GM18519 (cell line): Measurements from ENCODE around the gene MORN4.
"Not testable (repeated sequence)": the region's sequence is repeated elsewhere in the genome, so short reads cannot be mapped to it uniquely, and the experiment has no call there.

Source experiments
- ATAC-seq: cut with Tn5 transposase; IDR thresholded peaks from one replicate; pipeline ENCODE4 v1.9.1; 2021; ENCODE audit warnings: mild to moderate bottlenecking, moderate library complexity; ENCODE audit not compliant: unreplicated experiment, low FRiP score

MORN4 gene

DNA sequence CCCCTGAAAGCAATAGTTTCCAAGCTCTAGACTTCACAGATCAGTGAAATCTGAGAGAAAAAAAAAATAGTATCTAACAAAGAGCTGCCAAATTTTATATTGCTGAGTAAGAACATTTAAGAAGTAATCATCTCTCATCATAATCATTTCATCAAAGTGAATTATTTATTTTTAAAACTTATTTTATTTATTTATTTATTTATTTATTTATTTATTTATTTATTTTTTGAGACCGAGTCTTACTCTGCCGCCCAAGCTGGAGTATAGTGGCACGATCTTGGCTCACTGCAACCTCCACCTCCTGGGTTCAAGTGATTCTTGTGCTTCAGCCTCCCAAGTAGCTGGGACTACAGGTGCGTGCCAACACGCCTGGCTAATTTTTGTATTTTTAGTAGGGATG lies 56.8 kb downstream of the MORN4 start:
- not testable (repeated sequence) for ATAC-seq

DNA sequence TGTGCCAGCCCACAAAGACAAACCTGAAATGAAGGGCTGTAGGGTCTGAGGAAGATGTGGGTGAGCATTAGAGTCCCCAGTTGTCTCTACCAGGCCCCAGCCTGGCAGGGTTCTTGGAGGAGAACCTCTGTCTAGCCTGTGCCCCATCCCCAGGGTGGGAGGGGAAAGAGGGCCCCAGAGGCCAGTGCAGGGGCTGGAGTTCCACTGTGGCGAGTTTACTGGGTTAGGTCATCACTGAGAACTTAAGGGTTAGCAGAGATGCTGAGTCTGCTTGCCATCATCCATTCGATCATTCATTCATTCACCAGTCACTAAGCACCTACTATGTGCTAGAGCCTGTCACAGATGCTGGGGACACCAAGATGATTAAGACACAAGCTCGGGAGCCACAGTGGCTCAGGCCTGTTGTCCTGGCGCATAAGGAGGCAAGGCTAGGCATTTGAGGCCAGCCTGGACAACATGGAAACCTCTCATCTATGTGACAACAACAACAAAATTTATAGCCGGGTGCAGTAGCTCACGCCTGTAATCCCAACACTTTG lies 58.1 kb downstream of the MORN4 start:
- no peak for ATAC-seq

DNA sequence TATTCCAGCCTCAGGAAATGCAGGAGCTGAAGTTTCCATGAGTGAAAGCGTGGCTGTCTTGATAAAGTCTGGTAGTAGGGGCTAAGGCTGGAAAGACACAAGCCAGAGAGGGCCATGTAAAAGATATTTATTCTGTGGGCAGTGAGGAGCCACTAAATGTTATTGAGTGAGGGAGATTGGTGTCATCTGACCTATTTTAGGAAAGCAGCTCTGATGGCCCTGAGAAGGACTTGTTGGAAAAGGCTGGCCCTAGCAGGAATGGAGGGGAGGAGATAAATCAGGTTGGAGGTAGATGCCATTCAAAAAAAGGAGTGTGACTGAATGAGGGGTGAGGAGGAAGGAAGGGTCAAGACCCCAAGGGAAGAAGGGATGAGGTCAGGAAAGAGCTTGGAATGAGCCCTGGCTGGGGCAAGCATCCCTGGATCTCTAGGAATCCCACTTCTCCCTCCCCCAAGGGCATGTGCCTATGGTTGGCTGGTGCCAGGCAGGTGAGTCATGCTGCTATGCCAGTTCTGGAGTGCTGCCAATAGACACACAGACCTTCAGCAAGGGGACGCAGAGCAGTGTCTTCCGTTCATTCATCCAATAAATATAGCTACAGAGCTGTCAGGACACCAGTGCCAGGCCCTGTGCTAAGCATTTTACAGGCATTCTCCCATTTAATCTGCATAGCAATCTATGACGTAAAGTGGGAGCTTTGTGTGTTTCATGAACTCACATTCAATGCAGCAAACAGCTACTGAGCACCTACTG lies 58.8 kb downstream of the MORN4 start:
- ATAC-seq = no peak

DNA sequence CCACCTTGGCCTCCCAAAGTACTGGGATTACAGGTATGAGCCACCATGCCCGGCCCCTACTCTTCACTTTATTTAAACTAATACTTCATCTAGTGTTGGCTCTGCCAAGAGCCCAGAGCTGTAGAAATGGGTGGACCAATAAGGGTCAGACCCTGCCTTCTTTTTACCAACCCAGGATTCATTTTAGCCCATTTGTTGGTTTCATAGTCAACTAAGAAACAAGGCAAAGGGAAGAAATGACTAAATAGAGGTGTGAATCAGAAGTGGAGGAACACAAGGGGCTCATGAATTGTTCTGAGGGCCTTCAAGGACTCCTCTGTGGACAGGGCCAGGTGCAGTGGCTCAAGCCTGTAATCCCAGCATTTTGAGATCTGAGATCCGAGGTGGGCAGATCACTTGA lies 59.6 kb downstream of the MORN4 start:
- no peak for ATAC-seq

DNA sequence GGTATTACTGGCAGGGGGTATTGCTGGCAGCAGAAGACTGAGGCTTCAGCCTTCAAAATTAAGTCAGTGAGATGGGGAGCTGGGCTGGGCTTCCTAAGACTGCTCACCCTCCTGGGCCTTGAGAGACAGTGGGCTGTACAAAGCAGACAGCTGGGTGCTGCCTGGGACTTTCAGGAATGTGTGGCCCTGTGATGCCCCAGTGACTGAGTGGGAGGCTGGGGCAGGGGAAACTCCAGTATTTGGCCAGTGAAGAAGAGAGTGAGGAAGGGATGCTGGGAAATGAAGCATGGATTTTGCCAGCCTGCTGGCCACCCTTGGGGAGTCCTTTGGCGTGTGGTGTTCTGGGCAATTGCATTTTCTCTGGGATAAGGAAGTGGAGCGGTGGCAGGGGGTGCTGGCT lies 60.3 kb downstream of the MORN4 start:
- ATAC-seq = no peak

DNA sequence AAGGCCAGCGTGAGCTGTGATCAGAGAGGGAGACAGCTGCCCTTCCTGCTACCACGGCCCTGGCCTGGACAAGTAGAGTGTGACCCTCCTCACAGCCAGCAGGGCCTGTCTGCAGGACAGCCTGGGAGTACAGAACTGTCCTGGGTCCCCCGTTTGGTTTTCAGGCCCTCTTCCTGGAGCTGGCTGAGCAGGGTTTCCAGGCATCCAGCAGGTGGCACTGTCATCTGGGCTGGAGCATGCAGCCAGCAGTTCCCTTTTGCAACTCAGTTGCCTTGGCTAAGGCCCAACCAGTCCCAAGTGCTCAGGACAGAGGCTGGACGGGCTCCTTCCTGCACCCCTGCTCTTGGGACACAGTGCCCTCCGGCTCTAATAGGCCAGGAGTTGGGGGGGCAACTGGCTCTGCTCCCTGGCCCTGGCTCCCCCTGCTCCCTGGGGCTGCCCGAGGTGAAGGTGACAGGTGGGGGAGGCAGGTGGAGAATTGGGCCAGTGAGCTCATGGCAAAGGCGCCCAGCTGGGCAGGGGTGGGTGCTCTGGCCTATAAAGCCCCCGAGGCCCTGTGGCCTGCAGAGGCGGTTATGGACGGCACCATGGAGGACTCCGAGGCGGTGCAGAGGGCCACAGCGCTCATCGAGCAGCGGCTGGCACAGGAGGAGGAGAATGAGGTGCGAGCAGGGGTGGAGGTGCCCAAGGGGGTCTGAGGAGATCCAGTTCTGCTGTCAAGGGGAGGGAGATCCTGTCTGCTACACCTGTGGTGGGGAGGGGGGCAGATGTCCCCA lies 60.9 kb downstream of the MORN4 start, which contains the start of gene ANKRD2:
Gene ANKRD2, plus strand, starts transcription at position 566 of the 776 bp plus-strand sequence. Its CDS starts 10 bp downstream, at position 576.
- no peak for ATAC-seq

DNA sequence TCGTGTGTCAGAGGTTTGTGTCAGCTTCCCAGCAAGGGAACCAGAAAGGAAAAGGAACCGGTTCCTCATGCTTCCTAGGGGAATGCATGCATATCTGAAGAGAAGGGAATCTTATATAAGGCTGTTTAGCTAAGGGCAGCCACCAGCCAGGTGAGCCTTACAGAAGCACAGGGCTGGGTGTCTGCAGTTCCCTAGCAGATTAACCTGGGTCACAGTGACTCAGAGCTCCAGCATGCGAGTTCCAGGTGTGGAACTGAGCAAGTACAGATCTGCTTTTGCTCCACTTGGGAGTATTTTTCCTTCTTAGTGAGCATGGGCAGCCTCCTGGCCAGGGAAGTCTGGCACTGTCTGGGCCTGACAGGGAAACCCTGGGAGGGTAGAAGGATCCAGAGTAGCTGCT lies 61.7 kb downstream of the MORN4 start:
- no peak for ATAC-seq

DNA sequence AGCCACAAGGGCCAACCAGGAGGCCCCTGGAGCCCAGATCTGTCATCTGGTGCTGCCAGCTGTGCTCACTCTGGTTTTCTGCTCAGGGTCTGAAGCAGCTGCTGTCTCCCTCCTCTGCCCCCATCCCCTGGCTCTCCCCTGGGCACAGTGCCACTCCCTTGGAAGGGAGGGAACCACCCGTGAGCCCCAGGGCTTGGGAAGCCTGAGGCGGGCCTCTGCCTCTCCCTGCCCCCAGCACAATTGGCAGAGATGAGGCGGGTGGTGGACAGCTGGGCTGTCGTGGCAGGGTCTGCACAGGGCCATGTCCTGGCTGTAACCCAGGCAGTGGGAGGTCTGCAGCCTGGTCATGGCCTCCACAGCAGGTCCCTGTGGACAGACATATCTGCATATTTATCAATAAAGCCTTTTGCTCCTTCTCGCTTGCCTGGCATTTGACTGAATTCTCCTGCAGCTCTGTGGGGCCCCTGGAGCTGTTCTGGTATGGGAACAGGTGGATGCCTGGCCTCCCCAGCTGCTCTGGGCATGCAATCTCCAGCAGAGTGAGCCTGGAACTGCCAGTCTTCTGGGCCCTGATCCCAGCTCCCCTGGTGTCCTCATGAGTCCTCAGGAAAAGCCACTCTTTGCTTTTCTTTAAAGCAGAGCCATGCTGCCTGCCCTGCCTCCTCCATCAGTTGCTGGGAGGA lies 62.4 kb downstream of the MORN4 start:
- no peak for ATAC-seq

DNA sequence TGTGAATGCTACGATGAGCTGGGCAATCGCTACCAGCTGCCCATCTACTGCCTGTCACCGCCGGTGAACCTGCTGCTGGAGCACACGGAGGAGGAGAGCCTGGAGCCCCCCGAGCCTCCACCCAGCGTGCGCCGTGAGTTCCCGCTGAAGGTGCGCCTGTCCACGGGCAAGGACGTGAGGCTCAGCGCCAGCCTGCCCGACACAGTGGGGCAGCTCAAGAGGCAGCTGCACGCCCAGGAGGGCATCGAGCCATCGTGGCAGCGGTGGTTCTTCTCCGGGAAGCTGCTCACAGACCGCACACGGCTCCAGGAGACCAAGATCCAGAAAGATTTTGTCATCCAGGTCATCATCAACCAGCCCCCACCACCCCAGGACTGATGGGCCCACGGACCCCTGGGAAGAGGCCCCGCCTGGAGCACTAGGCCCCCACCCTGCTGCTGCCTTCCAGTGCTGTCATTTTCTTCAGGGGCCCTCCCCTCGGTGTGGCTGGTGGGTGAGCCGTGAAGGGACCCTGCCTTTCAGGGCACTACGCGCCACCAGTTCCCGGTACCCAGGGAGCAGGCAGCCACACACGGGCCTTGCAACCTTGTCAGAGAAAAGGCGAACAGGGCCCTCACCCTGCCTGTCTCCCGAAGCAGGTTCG lies 63.0 kb downstream of the MORN4 start:
- ATAC-seq = no peak

DNA sequence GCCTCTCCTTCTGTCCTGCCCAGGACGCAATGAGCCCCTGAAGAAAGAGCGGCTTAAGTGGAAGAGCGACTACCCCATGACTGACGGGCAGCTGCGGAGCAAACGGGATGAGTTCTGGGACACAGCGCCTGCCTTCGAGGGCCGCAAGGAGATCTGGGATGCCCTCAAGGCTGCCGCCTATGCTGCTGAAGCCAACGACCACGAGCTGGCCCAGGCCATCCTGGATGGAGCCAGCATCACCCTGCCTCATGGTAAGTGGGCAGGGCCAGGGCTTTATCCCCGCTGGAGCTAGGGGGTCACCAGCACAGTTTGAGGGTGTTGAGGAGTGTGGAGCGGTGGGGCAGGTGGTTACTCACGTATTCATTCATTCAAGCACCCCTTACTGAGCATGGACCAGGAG lies 65.4 kb downstream of the MORN4 start:
- ATAC-seq = no peak

DNA sequence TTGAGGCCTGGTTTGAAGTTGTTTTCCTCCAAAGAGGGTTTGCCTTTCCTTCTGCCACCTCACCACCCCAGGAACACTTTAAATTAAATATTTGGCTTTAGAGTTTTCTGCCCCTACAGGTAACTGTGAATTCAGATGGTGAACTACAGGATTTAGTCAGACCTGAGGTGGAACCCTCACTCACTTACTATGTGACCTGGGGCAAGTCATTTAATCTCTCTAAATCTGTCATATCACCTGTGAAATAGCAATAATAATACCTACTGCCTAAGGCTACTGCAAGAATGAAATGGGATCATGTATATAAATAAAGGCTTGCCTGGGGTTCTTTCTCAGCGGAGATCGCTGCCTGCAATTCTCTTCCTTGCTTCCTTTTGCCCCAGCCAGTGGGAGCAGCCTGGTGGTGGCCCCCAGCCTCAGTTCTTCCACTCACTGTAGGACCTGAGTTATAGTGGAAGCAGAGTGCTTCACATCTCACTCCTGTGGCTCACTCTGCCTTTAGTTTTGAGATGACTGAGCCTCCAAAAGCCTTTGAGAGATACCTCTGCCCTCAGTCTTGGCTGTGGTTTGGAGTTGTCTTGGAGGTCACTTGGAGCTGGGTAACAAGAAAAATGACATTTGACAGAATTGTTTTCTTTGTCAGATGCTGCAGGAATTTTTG lies 66.8 kb downstream of the MORN4 start:
- ATAC-seq = no peak

DNA sequence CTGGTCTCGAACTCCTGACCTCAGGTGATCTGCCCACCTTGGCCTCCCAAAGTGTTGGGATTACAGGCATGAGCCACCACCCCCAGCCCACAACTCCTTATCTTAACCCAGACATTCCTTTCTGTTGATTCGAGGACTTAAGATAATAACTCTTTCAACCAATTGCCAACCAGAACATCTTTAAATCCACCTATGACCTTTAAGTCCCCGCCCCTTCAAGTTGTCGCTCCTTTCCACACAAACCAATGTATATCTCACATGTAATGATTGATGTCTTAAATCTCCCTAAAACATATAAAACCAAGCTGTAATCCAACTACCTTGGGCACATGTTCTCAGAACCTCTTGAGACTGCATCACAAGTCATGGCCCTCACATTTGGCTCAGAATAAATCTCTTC lies 68.5 kb downstream of the MORN4 start:
- no peak for ATAC-seq
